ENCODE data around the gene ADM2. TPM values are rescaled to one million over a fixed set of nuclear protein-coding genes. Genes with fewer than 3 reads are reported as not detected.

Gene ADM2
- total RNA-seq, 4 donors from 2014 or later, result 0.53 TPM; not detected in 3

DNA sequence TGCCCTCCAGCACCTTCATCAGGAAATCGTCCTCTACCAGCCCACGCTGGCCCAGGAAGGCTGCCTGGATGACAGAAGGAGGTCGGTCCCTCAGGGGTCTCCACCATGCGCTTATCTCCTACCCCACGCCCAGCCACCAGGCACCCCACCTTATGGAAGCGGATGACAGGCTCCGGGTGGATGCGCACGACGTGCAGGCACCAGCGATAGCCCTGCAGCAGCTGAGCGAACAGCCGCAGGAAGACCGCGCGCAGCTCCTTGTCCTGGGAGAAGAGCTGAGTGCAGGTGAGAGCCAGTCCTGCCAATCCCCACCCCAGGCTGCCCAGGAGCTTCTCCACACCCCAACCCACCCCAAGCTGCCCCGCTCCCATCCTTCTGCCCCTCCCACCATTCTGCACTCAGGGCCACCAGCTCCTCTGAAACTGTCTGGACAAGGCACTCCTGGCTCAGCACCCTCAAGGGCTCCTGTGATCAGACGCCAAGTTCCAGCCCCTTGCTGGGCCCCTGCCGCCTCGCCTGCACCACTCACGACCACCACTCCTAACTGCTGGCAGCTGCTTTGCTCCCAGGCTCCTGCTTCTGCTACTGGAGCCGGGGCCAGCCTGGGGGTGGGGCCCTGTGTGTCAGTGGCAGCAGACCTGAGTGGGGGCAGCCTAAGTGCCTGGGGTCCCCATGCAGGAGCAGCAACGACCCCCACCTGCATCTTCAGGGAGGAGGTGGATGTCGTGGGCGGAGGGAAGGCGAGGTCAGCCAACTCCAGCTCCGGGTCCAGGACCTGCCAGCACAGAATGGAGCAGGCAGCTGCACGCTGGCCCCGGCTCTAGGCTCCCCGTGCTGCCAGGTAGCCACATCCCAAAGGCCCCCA is 16.0 kb upstream of the ADM2 start:
- TF ChIP-seq, protein P1, sequence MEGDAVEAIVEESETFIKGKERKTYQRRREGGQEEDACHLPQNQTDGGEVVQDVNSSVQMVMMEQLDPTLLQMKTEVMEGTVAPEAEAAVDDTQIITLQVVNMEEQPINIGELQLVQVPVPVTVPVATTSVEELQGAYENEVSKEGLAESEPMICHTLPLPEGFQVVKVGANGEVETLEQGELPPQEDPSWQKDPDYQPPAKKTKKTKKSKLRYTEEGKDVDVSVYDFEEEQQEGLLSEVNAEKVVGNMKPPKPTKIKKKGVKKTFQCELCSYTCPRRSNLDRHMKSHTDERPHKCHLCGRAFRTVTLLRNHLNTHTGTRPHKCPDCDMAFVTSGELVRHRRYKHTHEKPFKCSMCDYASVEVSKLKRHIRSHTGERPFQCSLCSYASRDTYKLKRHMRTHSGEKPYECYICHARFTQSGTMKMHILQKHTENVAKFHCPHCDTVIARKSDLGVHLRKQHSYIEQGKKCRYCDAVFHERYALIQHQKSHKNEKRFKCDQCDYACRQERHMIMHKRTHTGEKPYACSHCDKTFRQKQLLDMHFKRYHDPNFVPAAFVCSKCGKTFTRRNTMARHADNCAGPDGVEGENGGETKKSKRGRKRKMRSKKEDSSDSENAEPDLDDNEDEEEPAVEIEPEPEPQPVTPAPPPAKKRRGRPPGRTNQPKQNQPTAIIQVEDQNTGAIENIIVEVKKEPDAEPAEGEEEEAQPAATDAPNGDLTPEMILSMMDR (IDR thresholded peaks at IDR 0.05 in 4 of 5, conservative IDR thresholded peaks at IDR 0.05 in 1 of 5), result no peak
- TF ChIP-seq POLR2A (IDR thresholded peaks at IDR 0.05), result no peak
- in situ Hi-C loops (cut with MboI; ENCODE audit: low sequenced_read_pairs in 4 of 4), result no loop called here
- DNase-seq (no peak), ATAC-seq (no peak)
- Histone ChIP-seq H3K36me3 (peaks cover 0 to 73% of the 10 kb centered on the region in 2 donors), H3K27ac (no peak overlapping the region), H3K9me3 (no peaks in the 10 kb centered on the region), H3K4me1 (peaks cover 4 to 11% of the 10 kb centered on the region in 2 donors), H3K4me3 (no peak overlapping the region), H3K27me3 (no peaks in the 10 kb centered on the region)
- intact Hi-C loops (cut with DNase I; ENCODE audit: low total_unique reads), result no loop called here

DNA sequence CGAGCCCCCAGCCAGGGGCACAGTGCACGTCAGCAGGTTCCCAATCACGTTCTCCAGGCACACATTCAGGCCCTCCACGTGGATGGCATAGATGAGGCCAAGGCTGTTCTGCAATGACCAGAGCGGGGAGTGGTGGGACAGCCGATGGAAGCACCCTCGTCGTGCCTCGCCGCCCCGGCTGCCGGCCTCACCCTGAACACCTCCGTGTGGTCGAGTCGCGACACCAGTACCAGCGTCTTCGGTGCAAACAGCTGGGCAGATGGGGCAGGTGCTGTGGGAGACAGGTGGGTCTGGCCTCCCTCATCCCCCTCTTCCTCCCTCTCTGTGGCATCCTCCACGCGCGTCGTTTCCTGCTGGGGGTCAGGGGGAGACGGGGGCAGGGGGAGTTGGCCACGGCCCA is 14.0 kb upstream of the ADM2 start:
- H3K36me3 ChIP-seq, result peaks cover 0 to 53% of the 10 kb centered on the region in 2 donors
- peaks cover 25 to 31% of the 10 kb centered on the region in 2 donors for H3K4me1 ChIP-seq
- in situ Hi-C loops (cut with MboI; ENCODE audit: low sequenced_read_pairs in 4 of 4), result no loop called here
- DNase-seq (no peak), ATAC-seq (no peak)
- no peak for TF ChIP-seq POLR2A (IDR thresholded peaks at IDR 0.05)
- TF ChIP-seq, protein P1 (IDR thresholded peaks at IDR 0.05 in 4 of 5, conservative IDR thresholded peaks at IDR 0.05 in 1 of 5), result no peak
- H3K27me3 ChIP-seq, result no peaks in the 10 kb centered on the region
- H3K9me3 ChIP-seq, result no peaks in the 10 kb centered on the region
- H3K4me3 ChIP-seq, result no peak overlapping the region
- no peak overlapping the region for H3K27ac ChIP-seq
- intact Hi-C loops (cut with DNase I; ENCODE audit: low total_unique reads), result no loop called here

DNA sequence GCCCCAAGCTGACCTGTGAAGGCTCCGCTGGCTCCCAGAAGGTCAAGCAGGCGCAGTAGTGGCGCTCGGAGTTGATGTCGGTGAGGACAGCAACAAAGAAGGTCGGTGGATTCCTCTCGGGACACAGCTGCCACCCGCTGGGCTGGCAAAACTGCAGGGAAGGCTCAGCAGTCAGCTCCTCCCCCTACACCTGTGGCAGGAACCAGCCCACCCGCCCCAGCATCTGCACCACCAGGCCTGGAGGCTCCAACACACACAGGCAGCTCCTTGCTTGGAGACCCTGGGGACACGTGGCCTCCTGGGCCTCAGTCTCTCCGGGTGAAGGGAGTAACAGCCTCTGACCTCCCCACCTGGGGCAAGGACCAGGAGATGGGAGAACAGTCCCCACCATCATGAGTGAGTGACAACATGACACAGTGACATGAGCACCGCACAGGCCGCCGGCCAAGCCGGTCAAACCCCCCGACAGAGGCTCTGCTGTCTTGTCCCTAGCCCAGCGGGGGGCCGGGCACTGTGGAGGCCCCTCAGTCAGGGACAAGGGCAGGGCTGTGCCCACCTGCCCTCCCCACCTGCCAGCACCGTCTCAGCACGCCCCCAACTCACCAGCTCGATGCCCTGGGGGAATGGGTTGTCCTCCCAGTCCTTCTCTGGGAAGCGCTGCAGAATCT is 13.4 kb upstream of the ADM2 start:
- Histone ChIP-seq H3K27me3 (no peaks in the 10 kb centered on the region), H3K9me3 (no peaks in the 10 kb centered on the region), H3K4me1 (peaks cover 31 to 37% of the 10 kb centered on the region in 2 donors), H3K4me3 (no peak overlapping the region), H3K27ac (no peak overlapping the region), H3K36me3 (peaks cover 0 to 47% of the 10 kb centered on the region in 2 donors)
- DNase-seq (no peak), ATAC-seq (no peak)
- intact Hi-C loops (cut with DNase I; ENCODE audit: low total_unique reads), result no loop called here
- in situ Hi-C loops (cut with MboI; ENCODE audit: low sequenced_read_pairs in 4 of 4), result no loop called here
- TF ChIP-seq, protein P1 (IDR thresholded peaks at IDR 0.05 in 4 of 5, conservative IDR thresholded peaks at IDR 0.05 in 1 of 5), result no peak
- TF ChIP-seq POLR2A (IDR thresholded peaks at IDR 0.05), result no peak

DNA sequence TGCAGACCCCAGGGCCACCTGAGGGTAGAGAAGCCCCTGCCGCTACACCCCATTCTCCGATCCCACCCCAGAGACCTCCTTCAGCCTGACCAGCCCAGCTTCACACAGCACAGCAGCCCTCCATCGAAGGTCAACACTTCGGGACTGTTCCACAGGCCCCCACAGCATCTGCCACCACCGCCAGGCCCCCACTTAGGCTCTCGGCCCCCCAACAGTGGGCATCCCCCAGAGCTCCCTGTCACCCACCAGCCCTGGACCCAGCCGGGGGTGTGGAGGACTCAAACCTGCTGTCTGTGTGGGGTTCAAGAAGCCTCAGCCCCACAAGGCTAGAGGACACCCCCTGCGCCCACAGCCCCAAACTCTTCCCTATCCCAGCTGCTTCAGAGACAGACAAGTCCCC is 12.7 kb upstream of the ADM2 start:
- intact Hi-C loops (cut with DNase I; ENCODE audit: low total_unique reads), result no loop called here
- peaks cover 0 to 40% of the 10 kb centered on the region in 2 donors for H3K36me3 ChIP-seq

More for the DNA sequence above, 12.7 kb upstream of the ADM2 start:
- ATAC-seq (no peak), DNase-seq (no peak)
- in situ Hi-C loops (cut with MboI; ENCODE audit: low sequenced_read_pairs in 4 of 4), result no loop called here
- peaks cover 38 to 44% of the 10 kb centered on the region in 2 donors for H3K4me1 ChIP-seq
- H3K27ac ChIP-seq, result no peak overlapping the region
- TF ChIP-seq, protein P1 (IDR thresholded peaks at IDR 0.05 in 4 of 5, conservative IDR thresholded peaks at IDR 0.05 in 1 of 5), result no peak
- H3K4me3 ChIP-seq, result no peak overlapping the region
- H3K9me3 ChIP-seq, result no peaks in the 10 kb centered on the region
- H3K27me3 ChIP-seq, result no peaks in the 10 kb centered on the region
